Measurements from ENCODE around the gene RNASET2.

The RNASET2 gene

DNA sequence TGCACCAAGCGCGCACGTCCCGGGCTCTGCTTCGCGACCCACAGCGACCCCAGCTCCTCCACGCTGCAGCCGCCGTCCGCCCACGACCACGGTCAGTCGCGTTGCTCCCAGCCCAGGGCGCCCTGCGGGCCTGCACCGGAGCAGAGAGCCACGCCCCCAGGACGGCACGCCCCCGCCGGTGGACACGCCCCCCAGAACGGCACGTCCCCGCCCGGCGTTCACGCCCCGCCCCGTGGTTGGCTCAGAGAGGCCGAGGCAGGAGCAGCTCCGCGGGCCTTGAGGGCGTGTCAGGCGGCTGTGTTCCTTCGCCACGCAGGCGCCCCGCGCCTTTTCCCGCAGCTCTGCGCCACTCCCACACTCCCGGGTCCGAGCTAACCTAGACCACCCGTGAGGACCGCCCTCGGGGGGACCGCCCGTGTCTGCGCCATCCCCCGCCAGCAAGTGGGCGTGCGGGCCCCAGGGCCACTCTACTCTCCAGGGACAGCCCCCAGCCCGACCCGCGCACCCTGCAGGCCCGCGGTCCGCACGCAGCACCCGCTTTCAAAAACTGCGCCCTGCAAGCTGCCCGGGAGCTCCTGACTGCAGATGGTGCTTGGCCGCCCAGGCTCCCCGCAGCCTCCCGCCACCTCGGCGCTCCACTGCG lies at the start of gene RNASET2:
RNASET2 (minus strand) TSS at position 107 of the 643 bp plus-strand sequence. CDS start 368 bp downstream, outside the sequence.
- DNase-seq, result peak; percentile 59

DNA sequence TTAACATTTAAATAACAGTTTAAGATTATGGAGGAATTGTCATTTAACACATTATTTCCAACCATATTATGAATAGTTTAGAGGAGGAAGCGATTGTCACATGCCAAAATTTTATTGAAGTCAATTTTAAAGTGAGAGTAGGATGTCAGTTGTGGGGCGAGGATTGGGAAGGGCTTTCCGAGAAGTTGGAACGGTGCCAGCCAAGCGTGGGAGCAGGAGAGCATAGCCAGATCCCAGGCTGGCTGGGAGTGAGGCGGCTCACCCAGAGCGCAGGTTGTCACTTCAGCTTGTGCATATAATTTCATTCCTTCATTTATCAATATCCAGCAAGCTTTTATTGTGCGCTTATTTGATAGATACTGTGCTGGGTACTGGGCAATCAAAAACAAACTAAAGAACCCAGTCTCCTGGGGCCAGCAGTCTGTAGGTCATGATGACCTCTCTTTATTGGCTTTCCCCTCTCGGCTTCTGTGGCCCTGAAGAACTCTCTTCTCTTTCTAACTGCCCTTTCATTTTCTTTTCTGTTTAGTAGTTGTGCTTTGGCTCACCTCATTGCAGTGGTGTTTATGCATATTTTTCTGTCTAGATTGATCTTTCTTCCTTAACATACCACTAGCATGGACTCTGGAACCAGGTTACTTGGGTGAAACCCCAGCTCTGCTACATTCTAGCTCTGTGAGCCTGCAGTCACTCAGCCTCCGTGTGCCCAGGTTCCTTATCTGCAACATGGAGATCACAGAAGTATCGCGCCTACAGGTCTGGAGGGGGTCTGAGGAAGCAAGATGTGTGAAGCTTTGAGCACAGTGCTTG lies 49.2 kb upstream of the RNASET2 start:
- no peak for DNase-seq

- no peak for DNase-seq
These were observed 44.4 kb upstream of the RNASET2 start for GRCh38 chr6:167000759-167001158.

DNA sequence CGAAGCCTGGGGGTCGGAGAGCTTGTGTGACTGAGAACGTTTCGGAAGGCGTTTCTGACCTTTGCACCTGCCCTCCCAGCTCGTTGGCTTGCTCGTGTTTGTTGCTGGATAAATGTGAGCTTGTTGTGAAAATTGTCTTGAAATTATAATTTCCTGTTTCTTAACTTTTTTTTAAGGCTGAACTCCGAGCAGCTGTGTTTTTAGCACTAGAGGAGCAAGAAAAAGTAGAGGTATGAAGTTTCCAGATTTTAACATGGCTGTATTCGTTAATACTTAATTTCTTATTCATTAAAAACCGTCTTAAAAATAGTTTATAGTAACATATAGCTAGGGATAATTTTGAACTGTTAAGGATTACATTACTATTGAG lies 43.5 kb upstream of the RNASET2 start:
- DNase-seq, result no peak

DNA sequence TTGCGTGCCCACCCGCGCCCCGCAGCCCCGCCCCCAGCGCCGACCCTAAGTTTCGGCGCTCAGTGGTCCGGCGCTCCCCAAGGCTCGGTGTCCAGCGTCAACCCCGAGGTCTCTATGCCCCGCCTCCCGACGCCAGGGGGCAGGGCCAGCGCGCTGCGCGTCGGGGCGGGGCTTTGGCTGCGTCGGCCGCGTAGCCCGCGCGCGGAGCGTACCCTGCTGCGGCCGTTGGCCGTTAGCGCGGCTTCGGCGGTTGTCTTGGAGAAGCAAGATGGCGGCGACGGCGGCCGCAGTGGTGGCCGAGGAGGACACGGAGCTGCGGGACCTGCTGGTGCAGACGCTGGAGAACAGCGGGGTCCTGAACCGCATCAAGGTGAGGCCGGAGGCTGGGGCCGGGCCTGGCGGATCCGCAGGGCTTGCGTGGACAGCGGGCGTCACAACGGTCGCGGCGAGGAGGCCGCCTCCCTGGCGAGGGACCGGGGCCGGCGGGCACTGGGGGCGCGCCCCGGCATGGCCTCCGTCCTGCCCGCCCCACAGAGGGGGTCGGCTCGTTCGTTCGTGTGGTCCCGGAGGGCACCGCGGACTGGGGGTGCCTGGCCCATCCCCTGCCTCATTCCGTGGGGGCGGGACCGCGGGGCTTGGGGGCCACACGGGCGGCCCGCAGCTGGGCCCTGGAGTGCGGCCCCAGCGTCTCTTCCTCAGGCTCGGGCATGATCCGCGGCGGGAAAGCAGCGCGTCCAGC lies 43.0 kb upstream of the RNASET2 start, which contains the start of gene CEP43:
CEP43 (plus strand) TSS at position 253 of the 739 bp plus-strand sequence; CDS start at position 269, 16 bp downstream.
- peak; percentile 82 for DNase-seq

- no peak for DNase-seq
These were observed 42.1 kb upstream of the RNASET2 start for GRCh38 chr6:166998256-166999144.

DNA sequence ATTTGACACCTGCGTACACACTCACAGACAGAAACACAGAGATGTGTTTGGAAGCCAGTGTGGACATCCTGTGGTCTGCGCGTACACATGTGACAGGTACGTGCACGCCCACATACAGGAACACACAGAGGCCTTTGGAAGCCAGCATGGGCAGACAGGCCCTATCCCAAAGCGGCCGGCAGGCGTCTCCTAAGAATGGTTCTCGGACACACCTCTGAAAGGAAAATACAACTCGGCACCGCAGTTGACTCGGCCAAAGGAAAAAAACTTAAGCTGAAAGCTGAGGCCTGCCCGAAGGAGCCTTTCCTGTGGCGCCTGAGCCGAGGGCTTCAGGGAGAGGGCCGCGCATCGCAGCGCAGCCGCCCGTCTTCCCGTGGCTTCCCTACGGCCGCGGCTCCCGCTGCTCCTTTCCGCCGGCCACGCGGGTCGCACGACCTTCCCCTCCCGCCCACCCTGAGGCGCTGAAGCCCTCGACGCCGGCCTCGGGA lies 41.5 kb upstream of the RNASET2 start:
- DNase-seq, result no peak

GRCh38 chr6:166997348-166997747 lies 41.0 kb upstream of the RNASET2 start:
- DNase-seq, result no peak

DNA sequence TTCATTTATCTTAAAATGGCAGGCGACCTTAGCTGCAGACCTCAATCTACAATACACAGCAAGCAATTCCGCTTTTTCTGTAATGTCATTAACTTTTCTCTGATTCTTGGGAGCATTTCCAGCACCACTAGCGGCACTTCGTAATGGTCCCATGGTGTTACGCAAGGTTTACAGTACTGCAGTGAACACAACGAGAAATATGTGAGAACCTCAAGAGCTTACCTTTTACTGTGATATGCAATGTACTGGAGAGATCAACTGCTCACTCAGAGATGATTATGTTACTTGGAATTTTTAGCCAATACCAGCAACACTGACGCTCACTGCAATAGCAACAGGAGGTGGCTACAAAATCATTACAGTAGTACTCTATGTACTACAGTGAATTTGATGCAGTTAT lies 40.1 kb upstream of the RNASET2 start:
- no peak for DNase-seq

GRCh38 chr6:166989427-166990032 lies 33.2 kb upstream of the RNASET2 start:
- DNase-seq, result no peak

- DNase-seq, result no peak
These were observed 32.4 kb upstream of the RNASET2 start for GRCh38 chr6:166988674-166989201.

GRCh38 chr6:166987930-166988329 lies 31.6 kb upstream of the RNASET2 start:
- DNase-seq, result no peak

GRCh38 chr6:166987448-166987847 lies 31.1 kb upstream of the RNASET2 start:
- DNase-seq, result no peak

DNA sequence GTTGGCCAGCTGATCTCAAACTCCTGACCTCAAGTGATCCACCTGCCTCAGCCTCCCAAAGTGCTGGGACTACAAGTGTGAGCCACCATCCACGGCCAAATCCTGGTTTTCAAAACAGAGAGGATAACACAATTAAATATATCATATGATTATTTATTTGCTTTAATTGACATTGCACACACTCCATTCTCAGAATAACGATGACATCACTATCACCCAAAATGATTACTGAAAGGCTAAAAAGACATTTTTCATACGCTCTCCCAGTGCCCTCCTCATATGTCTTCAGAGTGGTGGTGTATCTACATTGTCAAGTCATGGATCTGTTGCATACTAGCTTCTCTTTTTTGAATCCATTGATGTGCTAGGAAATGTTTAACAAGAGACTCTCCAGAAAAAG lies 24.4 kb upstream of the RNASET2 start:
- no peak for DNase-seq

DNA sequence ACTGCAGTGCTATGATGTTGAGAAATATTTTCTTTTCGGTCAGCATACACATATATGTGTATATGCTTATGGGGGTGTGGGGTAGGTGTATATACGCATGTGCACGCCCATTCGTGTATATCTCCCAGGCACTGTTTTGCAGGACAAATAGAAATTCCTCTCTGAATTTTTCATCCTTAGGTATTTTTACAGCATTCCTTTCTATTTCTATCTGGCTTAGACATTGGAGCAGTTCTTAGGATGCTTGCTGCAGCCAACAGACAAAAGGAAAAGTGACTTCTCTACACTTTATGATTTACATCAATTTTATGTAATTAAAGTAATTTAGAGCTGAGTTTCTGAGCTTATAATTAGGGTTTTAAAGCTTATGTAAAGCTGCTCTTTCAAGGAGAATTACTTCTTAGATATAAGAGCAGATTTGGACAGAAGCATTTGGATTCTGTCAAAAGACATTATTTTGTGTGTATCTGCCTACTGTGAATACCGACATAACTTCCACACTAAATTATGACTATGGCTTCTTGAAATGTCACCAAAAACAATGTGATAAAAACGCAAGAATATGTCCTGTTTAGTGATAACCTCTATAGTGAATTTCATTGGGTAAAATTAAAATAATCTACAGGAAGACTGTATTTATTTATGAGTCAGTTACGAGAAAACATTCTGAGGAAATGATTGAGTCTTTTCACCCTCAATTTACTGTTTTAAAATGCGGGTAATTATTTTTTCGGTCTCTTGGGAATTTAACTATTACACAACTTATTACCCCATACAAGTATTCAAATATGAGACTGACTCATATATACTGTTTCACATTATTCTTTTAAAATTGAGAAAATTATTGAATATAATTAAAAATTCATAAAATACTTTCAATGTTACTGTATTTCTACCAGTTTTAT lies 21.5 kb upstream of the RNASET2 start:
- no peak for DNase-seq

DNA sequence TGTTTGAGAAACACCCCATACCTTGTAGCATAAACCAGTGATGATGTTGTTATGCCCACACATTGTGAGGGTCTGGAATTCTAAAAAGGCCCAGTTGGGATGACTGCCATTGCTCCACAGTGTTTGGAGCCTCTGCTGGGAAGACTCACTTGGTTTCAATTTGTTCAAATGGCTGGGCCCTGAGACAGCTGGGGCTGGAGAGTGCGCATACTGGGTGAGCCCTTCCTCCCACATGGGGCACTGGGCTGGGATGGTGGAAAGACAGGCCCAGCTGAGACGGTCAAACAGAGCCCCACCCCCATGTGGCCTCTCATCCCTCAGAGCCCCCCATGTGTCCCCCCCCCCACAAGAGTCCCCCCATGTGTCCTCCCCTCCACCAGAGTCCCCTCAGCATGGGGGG lies 20.3 kb upstream of the RNASET2 start:
- DNase-seq, result no peak

DNA sequence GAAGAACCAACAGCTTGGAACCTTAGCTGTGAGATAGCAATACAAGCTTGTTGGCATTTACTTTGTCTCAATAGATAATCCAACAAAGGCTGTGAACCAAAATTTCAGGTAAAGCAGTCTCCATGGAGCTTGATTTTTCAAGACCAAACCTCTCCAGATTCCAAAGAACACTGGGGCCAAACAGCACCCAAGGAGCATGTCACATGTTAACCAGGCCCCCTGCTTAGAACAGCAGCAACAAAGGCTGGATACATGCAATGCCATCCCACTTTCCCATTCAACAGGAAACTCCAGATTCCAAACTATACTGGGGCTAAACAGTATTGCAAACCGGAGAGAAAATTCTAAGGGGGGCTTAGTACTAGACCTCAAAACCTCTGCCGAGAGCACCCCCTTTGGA lies 15.8 kb upstream of the RNASET2 start:
- no peak for DNase-seq

DNA sequence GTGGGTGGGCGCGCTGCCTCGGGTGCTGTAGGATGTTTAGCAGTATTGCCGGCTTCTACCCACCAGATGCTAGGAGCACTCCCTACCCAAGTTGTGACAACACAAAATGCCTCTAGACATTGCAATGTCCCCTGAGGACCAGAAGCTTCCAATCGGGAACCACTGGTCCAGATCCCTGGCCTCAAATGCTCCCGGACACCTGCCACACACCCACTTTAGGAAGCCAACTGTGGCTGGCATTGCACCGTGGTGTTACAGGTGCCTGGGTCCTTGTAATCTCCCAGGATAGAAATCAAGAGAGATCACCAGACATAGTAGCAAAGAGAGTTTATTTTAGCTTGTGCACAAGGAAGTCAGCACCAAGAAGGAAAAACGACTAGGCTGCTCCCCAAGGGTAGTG lies 14.9 kb upstream of the RNASET2 start:
- DNase-seq, result no peak

DNA sequence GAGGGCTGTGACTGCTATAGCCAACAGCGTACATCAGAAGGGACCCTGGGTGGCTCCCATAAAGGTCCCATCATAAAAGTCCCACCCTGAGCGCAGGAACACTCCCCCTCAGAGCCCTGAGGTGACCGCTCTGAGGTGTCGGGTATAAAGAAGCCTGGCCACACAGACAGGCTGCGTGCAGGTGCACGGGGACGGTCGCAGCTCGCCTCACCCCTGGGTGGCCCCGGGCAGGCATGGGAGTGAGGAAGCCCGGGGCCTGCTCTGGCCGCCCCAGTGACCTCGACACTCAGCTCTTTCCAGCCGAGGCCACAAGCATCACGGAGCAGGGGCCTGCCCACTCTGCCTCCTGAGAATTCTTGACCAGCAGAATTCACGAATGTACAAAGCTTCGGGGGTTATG lies 14.4 kb upstream of the RNASET2 start:
- no peak for DNase-seq

DNA sequence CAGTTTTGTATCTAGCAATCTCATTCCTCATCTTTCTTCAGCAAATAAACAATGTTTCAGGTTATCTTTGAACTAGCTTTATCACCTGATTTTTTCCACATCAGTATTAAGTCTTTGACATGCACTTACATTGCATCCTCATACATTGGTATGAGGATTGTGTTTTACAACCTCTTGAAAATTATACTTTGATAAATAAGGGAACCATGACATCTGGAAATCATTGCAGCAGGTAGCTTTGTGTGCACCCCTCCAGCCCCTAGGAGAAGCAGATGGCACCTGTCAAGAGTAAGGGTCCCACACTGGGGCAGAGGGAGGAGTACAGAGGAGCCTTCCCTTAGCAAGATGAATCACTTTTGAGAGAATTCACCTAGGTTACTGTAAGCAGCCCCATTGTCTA lies 13.7 kb upstream of the RNASET2 start:
- no peak for DNase-seq

Data from NCI-H446 treated with DMSO at 0.1 percent for 48 hours (cell line).